CD4-positive, CD25-positive, alpha-beta regulatory T cell (primary cell): ENCODE measurements around the gene CST9L. TPM values are rescaled to one million over a fixed set of nuclear protein-coding genes. Genes with fewer than 3 reads are reported as not detected.

Experiments
- polyA plus RNA-seq, 4 donors: library from polyadenylated mRNA; unstranded; fragments of 300-500 nt; fragmentation: Illumina TruSeq; gene quantifications; one replicate each; pipeline ENCODE4 v1.2.3, GENCODE V29; 2021
- total RNA-seq: library from RNA; stranded (reverse); gene quantifications from one replicate; pipeline ENCODE4 v1.2.3, GENCODE V29; 2022

The CST9L gene
- total and polyA plus RNA-seq, 5 donors from 2014 or later: not detected

Other genes with a start within 250 kb of the CST9L start
- 41.5 TPM for gene NXT1, start 217.7 kb downstream of the CST9L start, total RNA-seq
- 10 to 100 TPM; 47.1 to 71.5 (median 56.9) TPM for gene NXT1, start 217.7 kb downstream of the CST9L start, polyA plus RNA-seq
- gene GZF1, start 206.3 kb downstream of the CST9L start, total RNA-seq: 24.8 TPM
- 1 to 10 TPM; 3.1 to 4.1 (median 3.3) TPM for gene GZF1, start 206.3 kb downstream of the CST9L start, polyA plus RNA-seq
- gene NAPB, start 147.0 kb downstream of the CST9L start, total RNA-seq: 10.6 TPM
- gene NAPB, start 147.0 kb downstream of the CST9L start, polyA plus RNA-seq: 1 to 10 TPM; 3.6 to 4.8 (median 4.2) TPM
- not detected for gene CSTL1, start 128.8 kb downstream of the CST9L start, total RNA-seq
- not detected for gene CSTL1, start 128.8 kb downstream of the CST9L start, polyA plus RNA-seq
- gene CST11, start 115.6 kb downstream of the CST9L start, total RNA-seq: not detected
- not detected for gene CST11, start 115.6 kb downstream of the CST9L start, polyA plus RNA-seq
- gene CST8, start 77.4 kb downstream of the CST9L start, total RNA-seq: not detected
- not detected for gene CST8, start 77.4 kb downstream of the CST9L start, polyA plus RNA-seq
- not detected for gene CST9, start 37.4 kb upstream of the CST9L start, total RNA-seq
- not detected for gene CST9, start 37.4 kb upstream of the CST9L start, polyA plus RNA-seq
- 2.5 TPM for gene CST3, start 69.5 kb upstream of the CST9L start, total RNA-seq
- 1 to 10 TPM in 3 of 4 donors, under 1 TPM in 1; 0.73 to 2.7 (median 1.6) TPM for gene CST3, start 69.5 kb upstream of the CST9L start, polyA plus RNA-seq
- not detected for gene CST4, start 120.6 kb upstream of the CST9L start, total RNA-seq
- not detected for gene CST4, start 120.6 kb upstream of the CST9L start, polyA plus RNA-seq
- not detected for gene CST1, start 182.5 kb upstream of the CST9L start, total RNA-seq
- gene CST1, start 182.5 kb upstream of the CST9L start, polyA plus RNA-seq: not detected